CD14-positive monocyte (primary cell): ENCODE measurements around the gene ZNF99. TPM values are rescaled to one million over a fixed set of nuclear protein-coding genes. Genes with fewer than 3 reads are reported as not detected.

Experiments
- DNase-seq, 3 donors: peaks; one replicate each; pipeline ENCODE4 v3.0.0-alpha.2; 2011 to 2022
- H2AFZ ChIP-seq: 2 replicates; pipeline ENCODE4 v1.6.0; 2012; ENCODE audit warnings: mild to moderate bottlenecking, low read depth, low read length, inconsistent platforms; ENCODE audit not compliant: insufficient read depth, poor library complexity, severe bottlenecking
- H3K27ac ChIP-seq, 2 donors: 1 replicate in 1 of 2; 2 replicates in 1 of 2; pipeline ENCODE4 v1.5.1; 2012 to 2013; ENCODE audit warnings: low read length in 2 of 2, control low read depth in 1 of 2, inconsistent platforms in 1 of 2, low read depth in 1 of 2, mild to moderate bottlenecking in 1 of 2
- H3K27me3 ChIP-seq, 2 donors: one replicate each; pipeline versions ENCODE4 v1.6.0 to v1.6.1; 2011 to 2013; ENCODE audit warnings: low read length in 2 of 2; ENCODE audit not compliant: control insufficient read depth in 2 of 2, insufficient read depth in 2 of 2
- H3K36me3 ChIP-seq, 2 donors: replicated peaks in 1 of 2; 1 replicate in 1 of 2; 2 replicates in 1 of 2; pipeline versions ENCODE4 v1.5.1 to v1.6.1; 2012 to 2013; ENCODE audit warnings: low read length in 2 of 2, control low read depth in 1 of 2, inconsistent platforms in 1 of 2, mild to moderate bottlenecking in 1 of 2; ENCODE audit not compliant: insufficient read depth in 2 of 2, control insufficient read depth in 1 of 2
- H3K4me1 ChIP-seq, 2 donors: 1 replicate in 1 of 2; 2 replicates in 1 of 2; pipeline versions ENCODE4 v1.5.1 to v1.6.1; 2012 to 2013; ENCODE audit warnings: low read length in 2 of 2, control low read depth in 1 of 2, inconsistent platforms in 1 of 2, mild to moderate bottlenecking in 1 of 2, moderate library complexity in 1 of 2; ENCODE audit not compliant: insufficient read depth in 2 of 2, control insufficient read depth in 1 of 2
- H3K4me2 ChIP-seq: replicated peaks from 2 replicates; pipeline ENCODE3; 2012; ENCODE audit warnings: low read length, moderate library complexity, mild to moderate bottlenecking; ENCODE audit not compliant: poor library complexity, severe bottlenecking; ENCODE audit errors: extremely low read depth
- H3K4me3 ChIP-seq, 3 experiments: fragments of 200-600 bp in 1 of 3; sonication (generic) in 1 of 3; replicated peaks in 1 of 3; 1 replicate in 2 of 3; 2 replicates in 1 of 3; pipeline ENCODE4 v1.5.1; 2011 to 2013; ENCODE audit warnings: low read length in 3 of 3, mild to moderate bottlenecking in 3 of 3, control low read depth in 2 of 3, low read depth in 2 of 3, inconsistent platforms in 1 of 3, moderate library complexity in 1 of 3
- H3K79me2 ChIP-seq: 2 replicates; pipeline ENCODE4 v1.6.0; 2012; ENCODE audit warnings: mild to moderate bottlenecking, control low read depth, inconsistent platforms, low read length, moderate library complexity; ENCODE audit not compliant: insufficient read depth
- H3K9ac ChIP-seq: 2 replicates; pipeline ENCODE4 v1.6.0; 2017; ENCODE audit warnings: low read length, mild to moderate bottlenecking; ENCODE audit not compliant: insufficient read depth, poor library complexity, severe bottlenecking
- H3K9me3 ChIP-seq, 2 donors: replicated peaks in 1 of 2; 1 replicate in 1 of 2; 2 replicates in 1 of 2; pipeline versions ENCODE4 v1.5.1 to v1.6.1; 2012 to 2013; ENCODE audit warnings: low read length in 2 of 2, control low read depth in 1 of 2; ENCODE audit not compliant: control insufficient read depth in 1 of 2, insufficient read depth in 1 of 2
- H4K20me1 ChIP-seq: 2 replicates; pipeline ENCODE4 v1.6.0; 2012; ENCODE audit warnings: mild to moderate bottlenecking, low read length, control low read depth, moderate library complexity; ENCODE audit not compliant: insufficient read depth
- H3K27ac Mint-ChIP-seq, 7 donors: one replicate each; pipeline ENCODE4 v1.8.0; 2020; ENCODE audit warnings: mild to moderate bottlenecking in 7 of 7, mixed read lengths in 7 of 7, moderate library complexity in 6 of 7, inconsistent platforms in 2 of 7
- H3K27me3 Mint-ChIP-seq, 3 donors: one replicate each; pipeline ENCODE4 v1.8.0; 2021 to 2022; ENCODE audit warnings: low read depth in 3 of 3, mild to moderate bottlenecking in 3 of 3, mixed read lengths in 3 of 3, moderate library complexity in 3 of 3, inconsistent platforms in 1 of 3
- H3K36me3 Mint-ChIP-seq, 2 donors: one replicate each; pipeline ENCODE4 v1.8.0; 2020; ENCODE audit warnings: mixed read lengths in 2 of 2, inconsistent platforms in 1 of 2, mild to moderate bottlenecking in 1 of 2
- H3K4me1 Mint-ChIP-seq: one replicate; pipeline ENCODE4 v1.8.0; 2020; ENCODE audit warnings: mild to moderate bottlenecking, mixed read lengths
- H3K4me3 Mint-ChIP-seq, 2 donors: one replicate each; pipeline ENCODE4 v1.8.0; 2020; ENCODE audit warnings: mild to moderate bottlenecking in 2 of 2, mixed read lengths in 2 of 2, moderate library complexity in 1 of 2
- H3K9me3 Mint-ChIP-seq, 7 donors: one replicate each; pipeline ENCODE4 v1.8.0; 2020 to 2022; ENCODE audit warnings: mixed read lengths in 7 of 7, mild to moderate bottlenecking in 6 of 7, moderate library complexity in 6 of 7, inconsistent platforms in 2 of 7
- CTCF ChIP-seq: fragments of 200-600 bp; IDR thresholded peaks from one replicate; pipeline ENCODE4 v1.8.0; 2022; ENCODE audit warnings: antibody characterized with exemption, mild to moderate bottlenecking
- WGBS: methylation state at CpG from one replicate; pipeline ENCODE4 v1.1.5; 2013; ENCODE audit warnings: missing lambda C conversion rate; ENCODE audit not compliant: insufficient coverage; 5-methylcytosine and 5-hydroxymethylcytosine counted together
- intact Hi-C, 2 donors: fragments of 100-400 bp; cut with micrococcal nuclease; formaldehyde crosslinking; loops; one replicate each; pipeline versions ENCODE4 v1.15.0 to v1.15.1; 2023
- polyA plus RNA-seq, 3 donors: library from polyadenylated mRNA; depleted of rRNA in 1 of 3; unstranded in 2 of 3; stranded (reverse) in 1 of 3; fragments of 300-500 nt in 2 of 3; fragments of >200 nt in 1 of 3; fragmentation: Illumina TruSeq in 2 of 3; gene quantifications; 1 replicate in 2 of 3; 2 replicates in 1 of 3; pipeline ENCODE4 v1.2.3, GENCODE V29; 2012 to 2021

Gene ZNF99
- polyA plus RNA-seq, 3 donors, result not detected

- Histone ChIP-seq H3K9me3 (peaks cover 82 to 83% of the 10 kb centered on the region in 2 donors), H3K4me1 (no peaks in the 10 kb centered on the region), H4K20me1 (no peaks in the 10 kb centered on the region), H3K36me3 (no peaks in the 10 kb centered on the region), H3K27me3 (no peaks in the 10 kb centered on the region), H3K9ac (no peak overlapping the region), H2AFZ (no peak overlapping the region), H3K27ac (no peak overlapping the region), H3K4me3 (no peak overlapping the region), H3K4me2 (no peak overlapping the region), H3K79me2 (no peaks in the 10 kb centered on the region)
- no peak overlapping the region for H3K4me3 Mint-ChIP-seq
- DNase-seq, result no peak
- no peaks in the 10 kb centered on the region for H3K4me1 Mint-ChIP-seq
- H3K27me3 Mint-ChIP-seq, result peaks cover 0 to 6% (median 2%) of the 10 kb centered on the region in 3 donors
- TF ChIP-seq CTCF, result no peak
- 10% methylated on average over 69 of the region's 72 CpGs for WGBS
- no peak overlapping the region for H3K27ac Mint-ChIP-seq
- no peaks in the 10 kb centered on the region for H3K36me3 Mint-ChIP-seq
- peaks cover 27 to 76% (median 63%) of the 10 kb centered on the region in 7 donors for H3K9me3 Mint-ChIP-seq
- intact Hi-C loops, result no loop called here
Measured at GRCh38 chr19:22807061-22807835, 23.3 kb upstream of the ZNF99 start.

GRCh38 chr19:22806418-22806817 lies 22.5 kb upstream of the ZNF99 start:
- Mint-ChIP-seq H3K27ac (no peak overlapping the region), H3K4me3 (no peak overlapping the region), H3K36me3 (no peaks in the 10 kb centered on the region), H3K4me1 (no peaks in the 10 kb centered on the region), H3K27me3 (peaks cover 0 to 6% (median 2%) of the 10 kb centered on the region in 3 donors), H3K9me3 (peaks cover 31 to 77% (median 59%) of the 10 kb centered on the region in 7 donors)
- H3K4me1 ChIP-seq, result no peaks in the 10 kb centered on the region
- H3K27me3 ChIP-seq, result no peaks in the 10 kb centered on the region
- no peak overlapping the region for H3K4me2 ChIP-seq
- H3K9me3 ChIP-seq, result peaks cover 82 to 83% of the 10 kb centered on the region in 2 donors
- no peaks in the 10 kb centered on the region for H3K79me2 ChIP-seq
- H3K4me3 ChIP-seq, result no peak overlapping the region
- WGBS, result 24% methylated on average over 8 of the region's 11 CpGs
- no peaks in the 10 kb centered on the region for H4K20me1 ChIP-seq
- no peak overlapping the region for H2AFZ ChIP-seq
- no peak for DNase-seq
- no peak overlapping the region for H3K9ac ChIP-seq
- H3K27ac ChIP-seq, result no peak overlapping the region
- intact Hi-C loops, result no loop called here
- no peak for TF ChIP-seq CTCF
- H3K36me3 ChIP-seq, result no peaks in the 10 kb centered on the region
